Duodenal mucosa (tissue), 2 donors: Measurements from ENCODE around the gene CAMTA1.

Experiments used
- H3K27ac ChIP-seq: one replicate; pipeline ENCODE4 v1.7.0; 2013; ENCODE audit warnings: low read depth, low read length
- H3K27me3 ChIP-seq, 2 donors: one replicate each; pipeline ENCODE4 v1.7.0; 2013; ENCODE audit warnings: low read length in 2 of 2, control low read depth in 1 of 2; ENCODE audit not compliant: insufficient read depth in 2 of 2, control insufficient read depth in 1 of 2
- H3K36me3 ChIP-seq, 2 donors: one replicate each; pipeline ENCODE4 v1.7.0; 2013; ENCODE audit warnings: low read length in 2 of 2, control low read depth in 1 of 2; ENCODE audit not compliant: insufficient read depth in 2 of 2, control insufficient read depth in 1 of 2
- H3K4me1 ChIP-seq, 2 donors: one replicate each; pipeline ENCODE4 v1.7.0; 2013; ENCODE audit warnings: low read length in 2 of 2, control low read depth in 1 of 2; ENCODE audit not compliant: insufficient read depth in 2 of 2, control insufficient read depth in 1 of 2
- H3K4me3 ChIP-seq, 2 donors: one replicate each; pipeline ENCODE4 v1.7.0; 2013; ENCODE audit warnings: low read length in 2 of 2, low read depth in 1 of 2
- H3K9ac ChIP-seq, 2 donors: one replicate each; pipeline ENCODE4 v1.7.0; 2013; ENCODE audit warnings: low read length in 2 of 2, low read depth in 1 of 2
- H3K9me3 ChIP-seq, 2 donors: one replicate each; pipeline ENCODE4 v1.7.0; 2013; ENCODE audit warnings: low read length in 2 of 2, control low read depth in 1 of 2; ENCODE audit not compliant: control insufficient read depth in 1 of 2

Gene CAMTA1

GRCh38 chr1:7352364-7352763, 567.1 kb downstream of the CAMTA1 start:
- Histone ChIP-seq H3K27ac (no peak overlapping the region), H3K9ac (no peak overlapping the region), H3K9me3 (no peaks in the 10 kb centered on the region), H3K4me3 (no peak overlapping the region), H3K27me3 (no peaks in the 10 kb centered on the region), H3K4me1 (no peaks in the 10 kb centered on the region), H3K36me3 (no peaks in the 10 kb centered on the region)

- Histone ChIP-seq H3K9me3 (no peaks in the 10 kb centered on the region), H3K36me3 (no peaks in the 10 kb centered on the region), H3K9ac (no peak overlapping the region), H3K4me3 (no peak overlapping the region), H3K4me1 (no peaks in the 10 kb centered on the region), H3K27ac (no peak overlapping the region), H3K27me3 (no peaks in the 10 kb centered on the region)
These were observed 567.7 kb downstream of the CAMTA1 start for GRCh38 chr1:7352974-7353373.

- H3K4me3 ChIP-seq, result no peak overlapping the region
- H3K9ac ChIP-seq, result no peak overlapping the region
- no peaks in the 10 kb centered on the region for H3K27me3 ChIP-seq
- no peaks in the 10 kb centered on the region for H3K36me3 ChIP-seq
- no peaks in the 10 kb centered on the region for H3K9me3 ChIP-seq
- H3K27ac ChIP-seq, result no peak overlapping the region
- no peaks in the 10 kb centered on the region for H3K4me1 ChIP-seq
These were observed 570.4 kb downstream of the CAMTA1 start for GRCh38 chr1:7355646-7356045.

GRCh38 chr1:7356079-7356478, 570.8 kb downstream of the CAMTA1 start:
- Histone ChIP-seq H3K27ac (no peak overlapping the region), H3K27me3 (no peaks in the 10 kb centered on the region), H3K4me1 (no peaks in the 10 kb centered on the region), H3K9me3 (no peaks in the 10 kb centered on the region), H3K36me3 (no peaks in the 10 kb centered on the region), H3K9ac (no peak overlapping the region), H3K4me3 (no peak overlapping the region)

- Histone ChIP-seq H3K27ac (no peak overlapping the region), H3K4me3 (no peak overlapping the region), H3K4me1 (no peaks in the 10 kb centered on the region), H3K9ac (no peak overlapping the region), H3K27me3 (no peaks in the 10 kb centered on the region), H3K36me3 (no peaks in the 10 kb centered on the region), H3K9me3 (no peaks in the 10 kb centered on the region)
These were observed 573.2 kb downstream of the CAMTA1 start for GRCh38 chr1:7358425-7358824.

GRCh38 chr1:7360526-7360925, 575.3 kb downstream of the CAMTA1 start:
- Histone ChIP-seq H3K4me3 (no peak overlapping the region), H3K9me3 (no peaks in the 10 kb centered on the region), H3K27me3 (no peaks in the 10 kb centered on the region), H3K36me3 (no peaks in the 10 kb centered on the region), H3K27ac (no peak overlapping the region), H3K4me1 (no peaks in the 10 kb centered on the region), H3K9ac (no peak overlapping the region)

GRCh38 chr1:7362947-7363346, 577.7 kb downstream of the CAMTA1 start:
- Histone ChIP-seq H3K4me1 (peaks cover 0 to 4% of the 10 kb centered on the region in 2 donors), H3K27ac (no peak overlapping the region)

GRCh38 chr1:7363450-7363849, 578.2 kb downstream of the CAMTA1 start:
- H3K9me3 ChIP-seq, result no peaks in the 10 kb centered on the region
- peaks cover 0 to 4% of the 10 kb centered on the region in 2 donors for H3K4me1 ChIP-seq
- no peak overlapping the region for H3K9ac ChIP-seq
- H3K4me3 ChIP-seq, result no peak overlapping the region
- no peaks in the 10 kb centered on the region for H3K27me3 ChIP-seq
- no peaks in the 10 kb centered on the region for H3K36me3 ChIP-seq
- H3K27ac ChIP-seq, result no peak overlapping the region

More at GRCh38 chr1:7362947-7363346, 577.7 kb downstream of the CAMTA1 start:
- Histone ChIP-seq H3K36me3 (no peaks in the 10 kb centered on the region), H3K9me3 (no peaks in the 10 kb centered on the region), H3K4me3 (no peak overlapping the region), H3K27me3 (no peaks in the 10 kb centered on the region), H3K9ac (no peak overlapping the region)

GRCh38 chr1:7365706-7366105, 580.5 kb downstream of the CAMTA1 start:
- H3K4me1 ChIP-seq, result peaks cover 0 to 4% of the 10 kb centered on the region in 2 donors
- no peaks in the 10 kb centered on the region for H3K9me3 ChIP-seq
- no peak overlapping the region for H3K4me3 ChIP-seq
- no peaks in the 10 kb centered on the region for H3K27me3 ChIP-seq
- no peaks in the 10 kb centered on the region for H3K36me3 ChIP-seq
- no peak overlapping the region for H3K27ac ChIP-seq
- H3K9ac ChIP-seq, result no peak overlapping the region

- peaks cover 0 to 4% of the 10 kb centered on the region in 2 donors for H3K4me1 ChIP-seq
- no peaks in the 10 kb centered on the region for H3K36me3 ChIP-seq
- H3K9ac ChIP-seq, result no peak overlapping the region
- H3K4me3 ChIP-seq, result no peak overlapping the region
- no peaks in the 10 kb centered on the region for H3K9me3 ChIP-seq
- no peak overlapping the region for H3K27ac ChIP-seq
- no peaks in the 10 kb centered on the region for H3K27me3 ChIP-seq
These were observed 581.2 kb downstream of the CAMTA1 start for GRCh38 chr1:7366286-7366954.
